Suprapubic skin (tissue), 4 donors: Measurements from ENCODE around the gene KDM4E.

ENCODE experiments used
- CTCF ChIP-seq, 2 donors: fragments of 200-600 bp in 1 of 2; fragments of 450-650 bp in 1 of 2; sonication (generic) in 1 of 2; IDR thresholded peaks; one replicate each; pipeline ENCODE4 v1.5.1; 2016 to 2019; ENCODE audit warnings: antibody characterized with exemption in 2 of 2, mild to moderate bottlenecking in 1 of 2, moderate library complexity in 1 of 2
- POLR2A ChIP-seq, 2 donors: fragments of 450-650 bp; IDR thresholded peaks; one replicate each; pipeline ENCODE4 v1.6.1; 2017; ENCODE audit warnings: antibody characterized with exemption in 2 of 2, mild to moderate bottlenecking in 2 of 2, moderate library complexity in 2 of 2
- POLR2AphosphoS5 ChIP-seq, 3 donors: sonication (generic); formaldehyde crosslinking; IDR thresholded peaks; one replicate each; pipeline ENCODE4 v1.6.1; 2017; ENCODE audit warnings: antibody characterized with exemption in 3 of 3

- TF ChIP-seq CTCF (IDR thresholded peaks at IDR 0.05) (no peak), POLR2A (IDR thresholded peaks at IDR 0.05) (no peak), POLR2AphosphoS5 (IDR thresholded peaks at IDR 0.05) (no peak)
Observed at GRCh38 chr11:95065336-95065735, 40.3 kb downstream of the KDM4E start.
